HepG2 (cell line): ENCODE measurements around the gene LSM5. TPM values are rescaled to one million over a fixed set of nuclear protein-coding genes. Genes with fewer than 3 reads are reported as not detected.

Source experiments
- ATF7 ChIP-seq, 2 experiments: fragments of 450-650 bp in 1 of 2; sonication (generic) in 1 of 2; formaldehyde crosslinking in 1 of 2; IDR thresholded peaks; 2 replicates each; pipeline versions ENCODE4 v1.4.0 to v1.6.1; 2016 to 2020; ENCODE audit warnings: antibody characterized with exemption in 1 of 2, mild to moderate bottlenecking in 1 of 2, missing genetic modification reagents in 1 of 2
- BRD4 ChIP-seq: sonication (generic); formaldehyde crosslinking; IDR thresholded peaks from 2 replicates; pipeline ENCODE4 v1.4.0; 2020; ENCODE audit warnings: missing genetic modification reagents
- CEBPZ ChIP-seq: IDR thresholded peaks from 2 replicates; pipeline ENCODE4 v1.6.1; 2012; ENCODE audit warnings: low read length, improper control_type of control experiment
- ELF4 ChIP-seq: sonication (generic); formaldehyde crosslinking; IDR thresholded peaks from 2 replicates; pipeline ENCODE4 v1.5.0; 2020; ENCODE audit warnings: missing genetic modification reagents, mild to moderate bottlenecking, moderate library complexity, borderline replicate concordance
- FOSL1 ChIP-seq: sonication (generic); formaldehyde crosslinking; IDR thresholded peaks from 2 replicates; pipeline ENCODE4 v1.9.0; 2021; ENCODE audit warnings: missing genetic modification reagents, borderline replicate concordance
- PHB2 ChIP-seq: fragments of 450-650 bp; IDR thresholded peaks from 2 replicates; pipeline ENCODE4 v1.6.1; 2018; ENCODE audit not compliant: partially characterized antibody
- PHF5A ChIP-seq: IDR thresholded peaks from one replicate; pipeline ENCODE4 v1.6.1; 2018; ENCODE audit warnings: low read depth, missing genetic modification reagents; ENCODE audit not compliant: unreplicated experiment
- RXRB ChIP-seq: IDR thresholded peaks from 2 replicates; pipeline ENCODE4 v1.6.1; 2016; ENCODE audit warnings: borderline replicate concordance, missing genetic modification reagents, missing compliant biosample characterization
- SALL1 ChIP-seq: sonication (generic); formaldehyde crosslinking; IDR thresholded peaks from 2 replicates; pipeline ENCODE4 v1.8.0; 2022; ENCODE audit warnings: mild to moderate bottlenecking, missing genetic modification reagents
- SETDB1 ChIP-seq: sonication (generic); formaldehyde crosslinking; IDR thresholded peaks from 2 replicates; pipeline ENCODE4 v1.5.1; 2020; ENCODE audit warnings: missing genetic modification reagents, mild to moderate bottlenecking, borderline replicate concordance
- STAT5B ChIP-seq: sonication (generic); formaldehyde crosslinking; IDR thresholded peaks from 2 replicates; pipeline ENCODE4 v1.4.0; 2020; ENCODE audit warnings: missing genetic modification reagents
- SYNCRIP ChIP-seq: fragments of 200-400 bp; formaldehyde crosslinking; IDR thresholded peaks from 2 replicates; pipeline ENCODE4 v1.6.1; 2018; ENCODE audit warnings: mild to moderate bottlenecking, low read depth, low read length; ENCODE audit not compliant: insufficient read depth
- ZEB1 ChIP-seq: IDR thresholded peaks from 2 replicates; pipeline ENCODE4 v1.6.1; 2012; ENCODE audit warnings: mild to moderate bottlenecking, low read depth, inconsistent platforms; ENCODE audit not compliant: insufficient replicate concordance
- ZFP37 ChIP-seq: sonication (generic); formaldehyde crosslinking; IDR thresholded peaks from 2 replicates; pipeline ENCODE4 v1.4.0; 2020; ENCODE audit warnings: missing genetic modification reagents, borderline replicate concordance
- ZNF10 ChIP-seq: sonication (generic); formaldehyde crosslinking; IDR thresholded peaks from 2 replicates; pipeline ENCODE4 v1.4.0; 2020; ENCODE audit warnings: mild to moderate bottlenecking, low read depth, missing genetic modification reagents, borderline replicate concordance
- ZNF234 ChIP-seq: sonication (generic); formaldehyde crosslinking; conservative IDR thresholded peaks from 2 replicates; pipeline ENCODE4 v1.5.1; 2020; ENCODE audit warnings: mild to moderate bottlenecking, missing genetic modification reagents
- ZNF451 ChIP-seq: sonication (generic); formaldehyde crosslinking; IDR thresholded peaks from 2 replicates; pipeline ENCODE4 v1.5.0; 2020; ENCODE audit warnings: mild to moderate bottlenecking, missing genetic modification reagents
- ZNF816 ChIP-seq: sonication (generic); formaldehyde crosslinking; IDR thresholded peaks from 2 replicates; pipeline ENCODE4 v1.8.0; 2022; ENCODE audit warnings: missing genetic modification reagents, mild to moderate bottlenecking, borderline replicate concordance
- polyA plus RNA-seq, 8 experiments: library from polyadenylated mRNA; depleted of rRNA in 3 of 8; stranded (reverse) in 7 of 8; unstranded in 1 of 8; fragments of >200 nt; fragmentation: Illumina TruSeq in 4 of 8; extraction: Trizol in 4 of 8; gene quantifications; 2 replicates each; pipeline versions ENCODE4 v1.2.1 to v1.2.3, GENCODE V29; 2011 to 2016; ENCODE audit warnings: low read depth in 4 of 8, missing spikeins in 1 of 8, mixed read lengths in 1 of 8; ENCODE audit not compliant: insufficient read depth in 1 of 8
- total RNA-seq, 5 experiments: library from RNA; depleted of rRNA; stranded (reverse); fragments of >200 nt; fragmentation: Illumina TruSeq; extraction: Trizol; gene quantifications; 2 replicates each; pipeline ENCODE4 v1.2.3, GENCODE V29; 2016; ENCODE audit warnings: low read depth in 1 of 5
- TF ChIP-seq, protein P1 (sequence below): sonication (generic); formaldehyde crosslinking; IDR thresholded peaks from 2 replicates; pipeline ENCODE4 v1.4.0; 2020; ENCODE audit warnings: missing genetic modification reagents
- TF ChIP-seq, protein P2 (sequence below): sonication (generic); formaldehyde crosslinking; IDR thresholded peaks from 2 replicates; pipeline ENCODE4 v1.5.0; 2020; ENCODE audit warnings: mild to moderate bottlenecking, missing genetic modification reagents

Gene LSM5
- total and polyA plus RNA-seq, 2 of the 13 experiments (the other 11 are each of a cell fraction or from before 2014, with no cell fraction given): 30.3 to 183 TPM

GRCh38 chr7:32495298-32496051 is 5.3 kb upstream of the LSM5 start, which contains the start of gene AVL9 (continued):
- TF ChIP-seq PHF5A (peak; percentile 56), ZNF816 (CRISPR knock-in tag) (0 out of 2 replicates have a peak, but pooled peaks have one; percentile 71), STAT5B (CRISPR knock-in tag) (peak; percentile 73; the same call in 1 of the 2 replicates), ELF4 (CRISPR knock-in tag) (no peak), ZNF10 (no peak), SALL1 (CRISPR knock-in tag) (peak; percentile 83), ZNF451 (CRISPR knock-in tag) (no peak), BRD4 (peak; percentile 42; the same call in 1 of the 2 replicates), ZNF234 (CRISPR knock-in tag) (peak; percentile 68; the same call in 1 of the 2 replicates), RXRB (CRISPR knock-in tag) (peak; percentile 54; the same call in 1 of the 2 replicates), PHB2 (no peak), ZEB1 (no peak), ZFP37 (CRISPR knock-in tag) (peak; percentile 72; the same call in 1 of the 2 replicates), FOSL1 (CRISPR knock-in tag) (no peak), SYNCRIP (no peak), ATF7 (IDR thresholded peaks at IDR 0.05) (no peak), ATF7 (CRISPR knock-in tag; IDR thresholded peaks at IDR 0.05) (0 out of 2 replicates have a peak, but pooled peaks have one; percentile 71), CEBPZ (no peak), SETDB1 (CRISPR knock-in tag) (no peak)
- TF ChIP-seq, protein P1, sequence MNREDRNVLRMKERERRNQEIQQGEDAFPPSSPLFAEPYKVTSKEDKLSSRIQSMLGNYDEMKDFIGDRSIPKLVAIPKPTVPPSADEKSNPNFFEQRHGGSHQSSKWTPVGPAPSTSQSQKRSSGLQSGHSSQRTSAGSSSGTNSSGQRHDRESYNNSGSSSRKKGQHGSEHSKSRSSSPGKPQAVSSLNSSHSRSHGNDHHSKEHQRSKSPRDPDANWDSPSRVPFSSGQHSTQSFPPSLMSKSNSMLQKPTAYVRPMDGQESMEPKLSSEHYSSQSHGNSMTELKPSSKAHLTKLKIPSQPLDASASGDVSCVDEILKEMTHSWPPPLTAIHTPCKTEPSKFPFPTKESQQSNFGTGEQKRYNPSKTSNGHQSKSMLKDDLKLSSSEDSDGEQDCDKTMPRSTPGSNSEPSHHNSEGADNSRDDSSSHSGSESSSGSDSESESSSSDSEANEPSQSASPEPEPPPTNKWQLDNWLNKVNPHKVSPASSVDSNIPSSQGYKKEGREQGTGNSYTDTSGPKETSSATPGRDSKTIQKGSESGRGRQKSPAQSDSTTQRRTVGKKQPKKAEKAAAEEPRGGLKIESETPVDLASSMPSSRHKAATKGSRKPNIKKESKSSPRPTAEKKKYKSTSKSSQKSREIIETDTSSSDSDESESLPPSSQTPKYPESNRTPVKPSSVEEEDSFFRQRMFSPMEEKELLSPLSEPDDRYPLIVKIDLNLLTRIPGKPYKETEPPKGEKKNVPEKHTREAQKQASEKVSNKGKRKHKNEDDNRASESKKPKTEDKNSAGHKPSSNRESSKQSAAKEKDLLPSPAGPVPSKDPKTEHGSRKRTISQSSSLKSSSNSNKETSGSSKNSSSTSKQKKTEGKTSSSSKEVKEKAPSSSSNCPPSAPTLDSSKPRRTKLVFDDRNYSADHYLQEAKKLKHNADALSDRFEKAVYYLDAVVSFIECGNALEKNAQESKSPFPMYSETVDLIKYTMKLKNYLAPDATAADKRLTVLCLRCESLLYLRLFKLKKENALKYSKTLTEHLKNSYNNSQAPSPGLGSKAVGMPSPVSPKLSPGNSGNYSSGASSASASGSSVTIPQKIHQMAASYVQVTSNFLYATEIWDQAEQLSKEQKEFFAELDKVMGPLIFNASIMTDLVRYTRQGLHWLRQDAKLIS (CRISPR knock-in tag): no peak
- TF ChIP-seq, protein P2, sequence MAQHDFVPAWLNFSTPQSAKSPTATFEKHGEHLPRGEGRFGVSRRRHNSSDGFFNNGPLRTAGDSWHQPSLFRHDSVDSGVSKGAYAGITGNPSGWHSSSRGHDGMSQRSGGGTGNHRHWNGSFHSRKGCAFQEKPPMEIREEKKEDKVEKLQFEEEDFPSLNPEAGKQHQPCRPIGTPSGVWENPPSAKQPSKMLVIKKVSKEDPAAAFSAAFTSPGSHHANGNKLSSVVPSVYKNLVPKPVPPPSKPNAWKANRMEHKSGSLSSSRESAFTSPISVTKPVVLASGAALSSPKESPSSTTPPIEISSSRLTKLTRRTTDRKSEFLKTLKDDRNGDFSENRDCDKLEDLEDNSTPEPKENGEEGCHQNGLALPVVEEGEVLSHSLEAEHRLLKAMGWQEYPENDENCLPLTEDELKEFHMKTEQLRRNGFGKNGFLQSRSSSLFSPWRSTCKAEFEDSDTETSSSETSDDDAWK (CRISPR knock-in tag): no peak
